Kidney (tissue), 14 donors: Measurements from ENCODE around the gene PDYN. TPM values are rescaled to one million over a fixed set of nuclear protein-coding genes. Genes with fewer than 3 reads are reported as not detected.

ENCODE experiments used
- DNase-seq, 5 donors: peaks; one replicate each; pipeline ENCODE4 v3.0.0-alpha.2; 2013 to 2020
- FAIRE-seq: peaks from 2 replicates; lab custom pipeline; 2012; peaks lifted over from hg19 to GRCh38; lab: Jason Lieb, UNC
- H3K27ac ChIP-seq, 2 donors: one replicate each; pipeline ENCODE4 v1.7.0; 2013; ENCODE audit warnings: low read depth in 2 of 2, low read length in 2 of 2, inconsistent platforms in 1 of 2
- H3K27me3 ChIP-seq: one replicate; pipeline ENCODE4 v1.7.1; 2013; ENCODE audit warnings: low read length, inconsistent platforms; ENCODE audit not compliant: control insufficient read depth, insufficient read depth
- H3K36me3 ChIP-seq, 3 donors: one replicate each; pipeline versions ENCODE4 v1.7.0 to v1.7.1; 2013; ENCODE audit warnings: low read length in 3 of 3, control low read depth in 1 of 3, inconsistent platforms in 1 of 3; ENCODE audit not compliant: insufficient read depth in 3 of 3, control insufficient read depth in 2 of 3
- H3K4me1 ChIP-seq, 3 donors: one replicate each; pipeline versions ENCODE4 v1.7.0 to v1.7.1; 2013; ENCODE audit warnings: low read length in 3 of 3, inconsistent platforms in 1 of 3, low read depth in 1 of 3; ENCODE audit not compliant: control insufficient read depth in 2 of 3, insufficient read depth in 2 of 3
- H3K4me3 ChIP-seq, 3 donors: one replicate each; pipeline versions ENCODE4 v1.7.0 to v1.8.1; 2013; ENCODE audit warnings: low read length in 3 of 3, control low read depth in 1 of 3, inconsistent platforms in 1 of 3
- H3K9ac ChIP-seq, 3 donors: one replicate each; pipeline versions ENCODE4 v1.7.0 to v1.7.1; 2013; ENCODE audit warnings: low read length in 3 of 3, control low read depth in 1 of 3, inconsistent platforms in 1 of 3
- H3K9me3 ChIP-seq, 3 donors: one replicate each; pipeline versions ENCODE4 v1.7.0 to v1.7.1; 2013; ENCODE audit warnings: low read length in 3 of 3, control low read depth in 1 of 3, inconsistent platforms in 1 of 3; ENCODE audit not compliant: control insufficient read depth in 2 of 3, insufficient read depth in 1 of 3
- CTCF ChIP-seq: IDR thresholded peaks from 3 replicates; pipeline ENCODE4 v1.5.1; 2012; ENCODE audit warnings: mild to moderate bottlenecking, moderate library complexity, borderline replicate concordance; ENCODE audit not compliant: insufficient read depth; ENCODE audit errors: extremely low read depth
- intact Hi-C: fragments of 100-400 bp; cut with DNase I; formaldehyde crosslinking; loops from one replicate; pipeline ENCODE4 v1.11.1; 2022
- polyA plus RNA-seq: library from polyadenylated mRNA; stranded (reverse); fragments of 350-450 nt; fragmentation: Illumina TruSeq; extraction: RNeasy Lipid Tissue Mini Kit (QIAGEN cat#74804); gene quantifications from one replicate; pipeline ENCODE4 v1.2.3, GENCODE V29; 2014; ENCODE audit warnings: low read depth, low replicate concordance; ENCODE audit not compliant: insufficient read depth
- total RNA-seq: library from RNA; stranded (reverse); fragmentation: NEBNext Ultra II Directional; extraction: Animal tissue kit (Norgen Biotek cat#: 25700); gene quantifications from one replicate; pipeline ENCODE4 v1.2.1, GENCODE V29; 2021
- donor health status: control.
- donor health status: control.
- donor health status: control.
- donor health status: control.
- donor health status: control.
- donor health status: DM: yes; HTN: yes; CAD: no.
- donor health status: Normal renal cell carcinoma (clear cell type).

PDYN gene
- total and polyA plus RNA-seq, 2 donors from 2014 or later = not detected

GRCh38 chr20:2026004-2026403 lies 32.1 kb upstream of the PDYN start:
- FAIRE-seq (no peak), DNase-seq (no peak)
- Histone ChIP-seq H3K36me3 (no peaks in the 10 kb centered on the region), H3K9me3 (peaks cover 0 to 4% (median 3%) of the 10 kb centered on the region in 3 donors), H3K4me1 (no peaks in the 10 kb centered on the region), H3K9ac (no peak overlapping the region), H3K27ac (no peak overlapping the region), H3K27me3 (no peaks in the 10 kb centered on the region), H3K4me3 (no peak overlapping the region)
- TF ChIP-seq CTCF = no peak
- intact Hi-C loops = no loop called here

- DNase-seq (peak in 1 of 5 donors; percentile 7), FAIRE-seq (no peak)
- no peak overlapping the region for H3K4me3 ChIP-seq
- no peak overlapping the region for H3K27ac ChIP-seq
- no peak for TF ChIP-seq CTCF
- no peak overlapping the region for H3K9ac ChIP-seq
- no peaks in the 10 kb centered on the region for H3K4me1 ChIP-seq
- intact Hi-C loops = no loop called here
- no peaks in the 10 kb centered on the region for H3K27me3 ChIP-seq
- peaks cover 0 to 4% (median 3%) of the 10 kb centered on the region in 3 donors for H3K9me3 ChIP-seq
- H3K36me3 ChIP-seq = no peaks in the 10 kb centered on the region
These were observed 29.3 kb upstream of the PDYN start for GRCh38 chr20:2023151-2023550.

- Histone ChIP-seq H3K9ac (no peak overlapping the region), H3K9me3 (peaks cover 0 to 4% (median 3%) of the 10 kb centered on the region in 3 donors), H3K36me3 (no peaks in the 10 kb centered on the region), H3K27ac (no peak overlapping the region), H3K4me1 (no peaks in the 10 kb centered on the region), H3K4me3 (no peak overlapping the region), H3K27me3 (no peaks in the 10 kb centered on the region)
- FAIRE-seq (no peak), DNase-seq (no peak)
- intact Hi-C loops = no loop called here
- TF ChIP-seq CTCF = no peak
These were observed 28.3 kb upstream of the PDYN start for GRCh38 chr20:2022163-2022562.

- no peak for TF ChIP-seq CTCF
- Histone ChIP-seq H3K9ac (no peak overlapping the region), H3K9me3 (no peaks in the 10 kb centered on the region), H3K27ac (no peak overlapping the region), H3K36me3 (no peaks in the 10 kb centered on the region), H3K4me1 (no peaks in the 10 kb centered on the region), H3K4me3 (no peak overlapping the region), H3K27me3 (no peaks in the 10 kb centered on the region)
- FAIRE-seq (no peak), DNase-seq (no peak)
- intact Hi-C loops = no loop called here
These were observed 16.7 kb upstream of the PDYN start for GRCh38 chr20:2010533-2010932.
